ENCODE data around the gene PLXDC2.

The PLXDC2 gene

DNA sequence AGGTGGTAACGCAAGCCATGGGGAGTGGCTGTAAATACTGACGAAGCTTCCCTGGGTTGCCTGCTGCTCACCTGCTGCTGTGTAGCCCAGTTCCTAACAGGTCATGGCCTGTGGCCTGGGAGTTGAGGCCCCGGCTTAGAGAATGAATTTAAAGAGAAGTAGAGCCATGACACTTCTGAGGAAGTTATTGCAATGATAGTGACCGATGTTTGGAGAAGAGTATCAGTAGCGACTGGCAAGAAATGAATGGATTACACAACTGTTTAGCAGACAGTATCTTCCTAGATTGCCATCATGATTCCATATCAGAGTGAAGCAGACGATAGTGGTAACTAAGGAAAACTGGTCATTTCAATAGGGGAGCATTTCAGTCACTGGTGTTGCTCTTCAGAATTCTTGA, 249.6 kb downstream of the PLXDC2 start:
- no peak for DNase-seq

DNA sequence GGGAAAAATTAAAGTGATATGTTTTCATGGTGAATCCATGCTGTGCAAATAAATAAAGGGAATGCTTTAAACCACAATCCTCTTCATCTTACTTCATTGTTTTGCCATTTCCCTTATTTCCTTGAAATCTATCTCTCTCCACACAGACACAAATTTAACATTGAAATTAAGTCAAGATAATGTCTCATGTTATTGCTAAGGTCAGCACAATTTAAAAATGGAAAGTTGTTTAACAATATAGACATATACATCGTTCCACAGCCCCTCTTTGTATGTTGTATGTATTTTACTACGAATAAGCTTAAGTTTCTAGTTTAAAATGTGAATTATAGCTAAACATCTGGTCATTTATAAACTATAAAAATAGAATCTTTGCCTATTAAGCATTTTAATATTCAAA, 256.9 kb downstream of the PLXDC2 start:
- DNase-seq: no peak

DNA sequence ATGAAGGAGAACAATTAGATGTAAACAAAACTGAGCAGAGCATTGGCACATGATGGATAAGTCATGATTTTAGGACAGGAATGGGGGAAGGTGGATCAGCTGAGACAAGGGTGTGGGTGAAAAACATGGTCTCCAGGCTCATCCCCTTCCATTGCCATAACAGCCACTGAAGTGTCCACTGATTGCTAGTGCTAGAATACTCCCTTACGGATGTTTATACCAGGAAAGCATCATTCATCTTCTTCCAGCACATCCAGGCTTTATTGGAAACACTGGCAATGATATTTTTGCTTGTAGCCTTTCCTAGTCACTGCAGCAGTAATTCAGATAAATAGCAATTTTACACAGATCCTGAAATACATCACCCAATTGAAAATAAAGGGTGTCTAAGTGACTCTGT, 259.5 kb downstream of the PLXDC2 start:
- no peak for DNase-seq

DNA sequence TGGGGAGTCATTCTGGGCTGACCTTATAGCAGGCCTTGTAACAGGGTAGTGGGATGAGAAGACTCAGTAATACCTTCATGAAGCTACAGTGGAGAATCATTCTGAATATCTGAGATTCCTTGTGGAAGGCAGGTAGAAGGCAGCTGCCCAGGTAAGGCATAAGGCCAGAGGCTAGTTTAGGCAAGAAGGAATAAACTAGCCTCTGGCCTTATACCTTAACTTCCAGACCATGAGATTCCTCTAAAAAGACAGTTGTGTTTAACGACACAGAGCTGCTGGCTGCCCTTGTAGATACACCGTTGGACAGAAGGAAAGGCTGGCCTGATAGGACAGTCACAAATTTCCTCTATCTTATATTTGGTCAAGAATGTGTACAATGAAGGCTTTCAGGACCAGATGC, 268.2 kb downstream of the PLXDC2 start:
- DNase-seq: no peak

DNA sequence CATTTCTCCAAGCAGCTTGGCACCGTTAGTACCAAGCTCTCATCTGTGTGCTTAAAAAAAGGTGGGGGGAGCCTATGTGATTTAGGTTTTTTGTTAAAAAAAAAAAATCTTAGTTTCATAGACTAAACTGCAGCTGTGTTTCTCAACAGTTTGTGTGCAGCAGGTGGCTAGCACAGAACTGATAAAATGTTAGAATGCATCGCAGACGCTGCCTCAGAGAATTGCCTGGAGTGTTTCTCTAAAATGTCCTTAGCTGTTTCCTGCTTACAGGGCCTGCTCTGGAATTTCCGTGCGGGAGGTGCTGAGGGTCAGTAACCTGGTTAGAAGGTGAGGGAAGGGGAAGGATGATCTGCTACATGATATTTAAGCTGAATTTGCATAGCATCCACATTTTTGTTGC, 268.9 kb downstream of the PLXDC2 start:
- DNase-seq: no peak

DNA sequence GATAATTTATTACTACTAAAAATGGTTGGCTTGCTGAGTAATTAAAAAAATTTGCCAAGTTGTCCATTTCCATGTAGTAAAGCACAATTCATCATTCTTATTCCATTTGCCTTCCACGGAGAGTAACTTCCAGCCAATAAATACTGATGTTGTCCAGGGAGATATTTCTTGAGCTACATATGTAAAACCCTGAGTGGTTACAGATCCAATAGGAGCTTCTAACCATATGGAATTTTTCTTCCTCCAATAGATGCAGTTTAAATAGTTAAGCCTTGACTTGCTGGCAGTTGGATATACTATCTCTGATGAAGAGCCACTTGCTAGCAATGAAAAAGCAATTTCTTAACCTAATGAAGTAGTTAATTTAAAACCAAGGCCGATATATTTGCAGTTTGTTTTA, 271.1 kb downstream of the PLXDC2 start:
- no peak for DNase-seq

DNA sequence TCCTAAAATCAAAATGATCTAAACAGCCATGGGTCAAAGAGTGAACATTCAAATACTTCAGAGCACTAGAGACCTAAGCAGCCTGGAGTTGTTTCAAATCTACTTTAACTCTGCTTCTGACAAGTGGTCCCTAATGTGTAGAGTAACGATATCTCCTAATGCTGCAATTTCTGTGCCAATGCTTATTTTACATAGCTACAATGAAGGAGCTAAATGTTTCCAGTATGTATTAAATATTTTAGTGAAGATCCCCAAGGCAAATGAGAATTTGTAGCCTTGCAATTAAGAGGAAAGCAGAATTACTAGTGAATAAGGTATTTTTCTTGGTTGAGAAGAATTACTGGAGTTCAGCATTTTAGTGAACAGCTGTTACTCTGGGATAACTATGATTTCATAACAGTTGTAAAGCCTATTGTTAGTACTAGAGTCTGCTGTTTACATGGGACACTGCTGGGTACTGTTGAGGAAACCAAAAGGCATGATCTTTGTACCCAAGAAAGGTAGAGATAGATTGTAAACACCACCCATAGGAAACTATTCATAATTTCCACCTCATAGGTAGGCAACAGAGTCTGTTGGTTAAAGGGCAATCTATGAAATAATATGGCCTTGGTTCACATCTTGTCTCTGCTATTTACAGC, 271.9 kb downstream of the PLXDC2 start:
- no peak for DNase-seq

GRCh38 chr10:20089879-20090278, 273.6 kb downstream of the PLXDC2 start:
- no peak for DNase-seq

DNA sequence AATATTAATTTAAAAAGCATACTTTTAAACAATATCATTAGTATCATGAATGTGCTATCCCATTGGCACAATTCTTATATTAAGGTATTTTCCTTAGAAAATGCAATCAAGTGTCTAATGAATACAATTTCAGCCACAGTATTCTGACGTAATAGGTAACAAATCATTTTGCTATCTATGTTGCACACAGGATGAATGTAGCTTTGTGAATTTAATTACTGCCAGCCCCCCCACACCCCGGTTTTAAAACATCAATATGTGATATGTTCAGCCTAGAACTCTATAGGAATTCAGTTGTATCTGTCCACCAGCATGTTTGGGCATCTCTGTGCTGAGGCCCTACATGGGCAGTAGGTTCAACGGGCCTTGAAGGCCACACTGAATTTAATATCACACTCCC, 274.6 kb downstream of the PLXDC2 start:
- DNase-seq: no peak

- DNase-seq: no peak
These were observed 275.5 kb downstream of the PLXDC2 start for GRCh38 chr10:20091698-20092097.

DNA sequence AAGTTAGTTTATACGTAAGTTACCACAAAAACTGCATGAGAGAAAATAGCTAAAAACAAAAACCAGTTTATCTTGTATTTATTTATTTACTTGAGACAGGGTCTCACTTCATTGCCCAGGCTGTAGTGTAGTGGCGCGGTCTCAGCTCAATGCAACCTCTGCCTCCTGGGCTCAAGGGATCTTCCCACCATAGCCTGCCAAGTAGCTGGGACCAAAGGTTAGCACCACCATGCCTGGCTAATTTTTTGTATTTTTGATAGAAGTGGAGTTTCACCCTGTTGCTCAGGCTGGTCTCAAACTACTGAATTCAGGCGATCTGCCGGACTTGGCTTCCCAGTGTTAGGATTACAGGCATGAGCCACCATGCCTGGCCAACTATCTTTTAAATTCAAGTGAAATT, 277.4 kb downstream of the PLXDC2 start:
- no peak for DNase-seq

DNA sequence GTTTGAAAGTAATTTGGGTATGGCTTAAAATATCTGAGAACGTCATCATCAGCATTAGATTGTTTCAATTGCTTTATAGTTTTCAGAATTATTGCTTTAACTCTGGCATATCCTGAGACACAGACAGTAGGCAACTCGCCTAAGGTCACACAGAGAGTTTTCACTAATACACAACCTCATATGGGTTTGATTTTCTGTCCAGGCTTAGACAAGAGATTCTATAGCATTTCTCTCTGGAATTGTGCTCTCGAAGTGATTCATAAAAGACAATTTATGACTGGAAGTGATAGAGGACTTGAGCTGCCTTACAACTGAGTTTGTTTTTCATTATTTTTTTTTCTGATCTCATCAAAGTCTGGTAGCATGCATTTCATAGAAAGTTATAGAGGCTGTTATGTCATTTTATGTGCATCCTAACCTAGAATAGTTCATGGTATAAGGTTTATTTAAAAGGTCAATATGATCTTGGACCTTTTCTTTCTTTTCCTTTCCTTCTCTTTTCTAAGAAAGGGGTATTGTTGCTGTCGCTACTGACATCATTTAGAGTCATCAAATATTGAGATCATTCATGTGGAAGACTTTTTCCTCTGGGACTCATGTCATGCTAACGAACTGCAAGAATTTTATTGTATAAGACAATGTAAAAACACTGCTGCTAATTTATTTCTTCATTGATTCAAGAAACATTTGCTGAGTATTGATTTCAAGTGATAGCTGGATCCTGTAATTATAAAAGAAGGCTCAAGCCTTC, 278.2 kb downstream of the PLXDC2 start:
- no peak for DNase-seq

DNA sequence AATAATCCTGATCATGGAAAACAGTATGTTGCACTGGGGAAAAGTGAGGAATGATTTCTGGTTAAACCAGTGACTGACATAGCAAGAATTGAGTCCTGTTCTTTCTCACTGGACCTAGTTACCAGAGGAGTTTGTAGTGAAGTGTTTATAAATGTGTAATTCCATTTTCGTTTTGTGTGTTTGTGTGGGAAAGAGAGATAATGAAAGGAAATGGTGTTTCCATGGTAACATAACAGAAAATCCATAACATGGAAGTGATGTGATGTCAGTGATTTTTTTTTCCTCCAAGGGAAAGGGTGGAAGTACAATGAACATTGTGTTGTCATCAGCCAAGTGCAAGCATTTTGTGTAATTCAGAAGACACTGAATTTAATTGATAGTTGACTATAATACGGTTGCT, 283.9 kb downstream of the PLXDC2 start:
- no peak for DNase-seq

DNA sequence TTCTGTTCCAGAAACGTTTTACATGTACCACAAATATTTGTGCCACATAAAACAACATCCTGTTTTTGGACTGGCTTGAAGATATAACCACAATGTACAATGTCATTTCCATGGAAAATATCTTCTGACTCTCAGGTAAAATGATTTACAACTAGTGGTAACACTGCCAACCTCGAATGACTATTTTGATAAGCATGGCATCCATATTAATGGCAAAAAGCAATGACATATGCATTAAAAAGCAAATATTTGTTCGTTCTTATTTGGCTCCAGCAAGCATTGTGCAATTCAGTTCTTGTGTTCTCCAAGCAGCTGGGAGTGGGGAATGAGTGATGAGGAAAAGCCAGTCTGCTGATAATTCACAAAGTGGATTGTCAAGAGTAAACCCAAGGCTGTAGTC, 289.0 kb downstream of the PLXDC2 start:
- DNase-seq: no peak

GRCh38 chr10:20105931-20106330, 289.7 kb downstream of the PLXDC2 start:
- DNase-seq: no peak

- DNase-seq: no peak
These were observed 291.8 kb downstream of the PLXDC2 start for GRCh38 chr10:20108021-20108420.

DNA sequence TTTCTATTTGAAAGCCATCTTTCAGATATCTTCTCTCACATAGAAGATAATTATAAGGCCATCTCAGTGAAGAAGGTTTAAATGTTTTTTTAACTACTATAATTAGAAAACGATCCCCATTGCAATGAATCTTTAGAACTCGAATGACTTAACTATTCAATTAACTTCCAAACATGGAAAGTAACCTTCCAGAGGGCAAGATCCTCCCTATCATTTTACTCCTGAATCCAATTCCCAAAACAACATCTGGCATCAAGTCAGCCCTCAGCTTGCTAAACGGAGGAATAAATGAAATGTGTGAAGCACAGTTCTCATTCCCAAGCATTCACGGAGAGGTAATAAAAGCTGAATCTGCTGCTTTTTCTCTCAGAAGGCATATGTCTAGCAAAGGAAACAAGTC, 293.4 kb downstream of the PLXDC2 start:
- no peak for DNase-seq

GRCh38 chr10:20110125-20111100, 294.2 kb downstream of the PLXDC2 start:
- DNase-seq: no peak

- DNase-seq: no peak
These were observed 297.9 kb downstream of the PLXDC2 start for GRCh38 chr10:20114179-20114578.

- no peak for DNase-seq
These were observed 299.7 kb downstream of the PLXDC2 start for GRCh38 chr10:20115894-20116293.

GRCh38 chr10:20117471-20117870, 301.2 kb downstream of the PLXDC2 start:
- no peak for DNase-seq

DNA sequence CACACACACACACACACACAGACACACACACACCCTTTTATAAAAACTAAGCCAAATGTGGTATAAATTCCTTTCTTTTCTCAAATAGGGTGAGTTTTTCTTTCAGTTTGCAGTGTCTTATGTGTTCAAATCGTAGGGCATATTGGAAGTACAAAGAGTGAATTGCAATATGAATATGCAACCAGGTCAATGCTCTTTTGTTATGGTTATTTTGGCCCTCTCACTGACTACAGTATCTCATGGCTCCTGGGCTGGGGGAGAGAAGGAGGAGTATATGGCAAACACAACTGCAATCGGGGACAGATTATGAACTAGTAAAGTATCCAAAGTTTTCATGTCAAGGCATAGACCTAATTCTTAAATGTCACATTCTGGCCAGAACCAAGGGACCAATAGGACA, 301.9 kb downstream of the PLXDC2 start:
- no peak for DNase-seq

GRCh38 chr10:20128811-20129210, 312.6 kb downstream of the PLXDC2 start:
- DNase-seq: no peak

- no peak for DNase-seq
These were observed 316.6 kb downstream of the PLXDC2 start for GRCh38 chr10:20132816-20133215.

All from CD4-positive, alpha-beta T cell treated with Interleukin-15 for 1 hour (primary cell).